GM12801 (cell line): ENCODE data around the gene MAD1L1.

Source experiments
- TF ChIP-seq, protein P1 (sequence below): IDR thresholded peaks from one replicate; pipeline ENCODE4 v1.5.1; 2011; ENCODE audit warnings: control low read depth; ENCODE audit not compliant: insufficient read length; ENCODE audit errors: extremely low read depth

MAD1L1 gene

GRCh38 chr7:2220506-2220905 lies 12.2 kb downstream of the MAD1L1 start:
- TF ChIP-seq, protein P1, sequence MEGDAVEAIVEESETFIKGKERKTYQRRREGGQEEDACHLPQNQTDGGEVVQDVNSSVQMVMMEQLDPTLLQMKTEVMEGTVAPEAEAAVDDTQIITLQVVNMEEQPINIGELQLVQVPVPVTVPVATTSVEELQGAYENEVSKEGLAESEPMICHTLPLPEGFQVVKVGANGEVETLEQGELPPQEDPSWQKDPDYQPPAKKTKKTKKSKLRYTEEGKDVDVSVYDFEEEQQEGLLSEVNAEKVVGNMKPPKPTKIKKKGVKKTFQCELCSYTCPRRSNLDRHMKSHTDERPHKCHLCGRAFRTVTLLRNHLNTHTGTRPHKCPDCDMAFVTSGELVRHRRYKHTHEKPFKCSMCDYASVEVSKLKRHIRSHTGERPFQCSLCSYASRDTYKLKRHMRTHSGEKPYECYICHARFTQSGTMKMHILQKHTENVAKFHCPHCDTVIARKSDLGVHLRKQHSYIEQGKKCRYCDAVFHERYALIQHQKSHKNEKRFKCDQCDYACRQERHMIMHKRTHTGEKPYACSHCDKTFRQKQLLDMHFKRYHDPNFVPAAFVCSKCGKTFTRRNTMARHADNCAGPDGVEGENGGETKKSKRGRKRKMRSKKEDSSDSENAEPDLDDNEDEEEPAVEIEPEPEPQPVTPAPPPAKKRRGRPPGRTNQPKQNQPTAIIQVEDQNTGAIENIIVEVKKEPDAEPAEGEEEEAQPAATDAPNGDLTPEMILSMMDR, result no peak

- TF ChIP-seq, protein P1, result no peak
Observed at GRCh38 chr7:2220030-2220429, 12.7 kb downstream of the MAD1L1 start.

- TF ChIP-seq, protein P1, result no peak
Observed at GRCh38 chr7:2219606-2220005, 13.1 kb downstream of the MAD1L1 start.

DNA sequence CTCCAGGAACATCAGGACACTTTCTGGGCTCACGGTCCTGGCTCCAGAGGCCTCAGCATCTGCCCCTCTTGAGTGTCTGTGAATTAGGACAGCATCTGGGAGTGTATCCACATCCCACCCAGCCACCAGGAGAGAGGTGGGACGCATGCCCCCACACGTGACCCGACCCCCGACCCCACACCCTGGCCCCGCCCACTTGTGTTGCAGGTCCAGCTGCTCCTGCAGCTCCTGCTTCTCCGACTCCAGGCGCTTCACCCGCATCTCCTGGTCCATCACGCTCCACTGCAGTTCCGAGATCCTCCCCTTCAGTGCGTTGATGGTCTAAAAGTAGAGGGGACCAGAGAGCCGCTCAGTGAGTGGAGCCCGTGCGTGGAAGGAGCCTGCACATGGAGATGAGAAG lies 13.6 kb downstream of the MAD1L1 start:
- TF ChIP-seq, protein P1, result no peak

DNA sequence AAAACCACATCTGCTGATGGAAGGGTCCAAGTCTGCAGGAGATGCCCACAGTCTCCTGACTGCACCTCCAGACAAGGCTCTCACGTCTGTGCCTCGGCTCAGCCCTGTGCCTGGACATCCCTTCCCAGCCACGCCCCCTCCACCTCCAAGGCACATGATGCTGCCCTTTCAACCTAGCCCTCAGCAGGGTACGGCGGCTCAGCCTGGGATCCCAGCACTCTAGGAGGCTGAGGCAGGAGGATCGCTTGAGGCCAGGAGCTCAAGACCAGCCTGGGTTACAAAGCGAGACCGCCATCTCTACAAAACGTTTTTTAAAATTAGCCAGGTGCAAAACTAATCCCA lies 14.3 kb downstream of the MAD1L1 start:
- TF ChIP-seq, protein P1, result no peak

DNA sequence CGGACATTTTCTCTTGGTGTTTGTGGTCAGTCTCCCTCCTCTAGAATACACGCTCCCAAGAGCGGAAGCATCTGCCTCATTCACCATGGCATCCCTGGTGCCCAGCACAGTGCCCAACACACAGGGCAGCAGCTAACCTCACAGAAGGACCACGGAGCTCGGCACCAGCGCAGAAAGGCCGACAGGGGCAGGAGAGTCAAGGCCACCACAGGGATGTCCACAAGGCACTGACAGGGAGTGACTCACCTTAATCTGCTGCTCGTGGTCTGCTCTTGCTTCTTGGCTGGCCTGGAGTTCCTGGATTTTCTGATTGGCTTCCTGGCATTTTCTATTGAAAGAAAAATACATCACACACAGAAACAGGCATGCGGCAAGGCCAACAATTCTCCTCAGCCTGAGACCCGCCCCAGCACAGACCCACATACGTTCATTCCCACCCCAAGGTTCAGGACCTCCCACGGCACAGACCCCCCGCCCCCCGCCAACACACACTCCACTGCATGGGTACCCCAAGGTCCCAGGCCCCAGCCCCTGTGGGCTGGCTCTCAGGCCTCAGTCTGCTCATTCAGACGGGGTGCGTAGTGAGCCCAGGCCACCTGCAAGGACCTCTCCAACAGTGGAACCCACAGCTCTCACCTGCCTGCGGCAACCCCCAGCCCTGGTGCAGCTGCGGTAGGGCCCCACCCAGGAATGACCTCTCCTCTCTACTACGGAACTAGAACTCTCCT lies 14.9 kb downstream of the MAD1L1 start:
- TF ChIP-seq, protein P1, result no peak

GRCh38 chr7:2217206-2217605 lies 15.5 kb downstream of the MAD1L1 start:
- TF ChIP-seq, protein P1, result no peak
